Stimulated activated CD8-positive, alpha-beta memory T cell treated with anti-CD3 and anti-CD28 coated beads, Interleukin-12 subunit alpha, Interleukin-12 subunit beta, amount 100 ng/mL, for 24 hours (primary cell): Measurements from ENCODE around the gene MN1.

Experiments used
- DNase-seq: peaks from one replicate; pipeline ENCODE4 v3.0.0-alpha.2; 2020; ENCODE audit errors: extremely low read depth

The MN1 gene

GRCh38 chr22:27740202-27740748, 61.3 kb downstream of the MN1 start:
- DNase-seq, result no peak

- no peak for DNase-seq
Observed at GRCh38 chr22:27737521-27737920, 64.0 kb downstream of the MN1 start.

GRCh38 chr22:27734066-27734465, 67.5 kb downstream of the MN1 start:
- DNase-seq, result no peak

- DNase-seq, result no peak
Observed at GRCh38 chr22:27732841-27733240, 68.7 kb downstream of the MN1 start.

GRCh38 chr22:27732391-27732790, 69.2 kb downstream of the MN1 start:
- DNase-seq, result no peak

GRCh38 chr22:27731621-27732020, 69.9 kb downstream of the MN1 start:
- DNase-seq, result no peak

- no peak for DNase-seq
Observed at GRCh38 chr22:27730641-27731433, 70.7 kb downstream of the MN1 start.

- DNase-seq, result no peak
Observed at GRCh38 chr22:27729246-27729645, 72.3 kb downstream of the MN1 start.

- DNase-seq, result no peak
Observed at GRCh38 chr22:27727673-27728451, 73.7 kb downstream of the MN1 start.

GRCh38 chr22:27726686-27727449, 74.7 kb downstream of the MN1 start:
- DNase-seq, result no peak

GRCh38 chr22:27726331-27726685, 75.2 kb downstream of the MN1 start:
- DNase-seq, result no peak

- no peak for DNase-seq
Observed at GRCh38 chr22:27725661-27726060, 75.9 kb downstream of the MN1 start.

- DNase-seq, result no peak
Observed at GRCh38 chr22:27724709-27725108, 76.8 kb downstream of the MN1 start.

GRCh38 chr22:27724157-27724556, 77.4 kb downstream of the MN1 start:
- DNase-seq, result no peak

- DNase-seq, result no peak
Observed at GRCh38 chr22:27723708-27724107, 77.8 kb downstream of the MN1 start.

GRCh38 chr22:27723158-27723557, 78.4 kb downstream of the MN1 start:
- DNase-seq, result no peak

GRCh38 chr22:27720860-27721259, 80.7 kb downstream of the MN1 start:
- no peak for DNase-seq

GRCh38 chr22:27719535-27720227, 81.9 kb downstream of the MN1 start:
- no peak for DNase-seq

GRCh38 chr22:27719036-27719347, 82.6 kb downstream of the MN1 start:
- DNase-seq, result no peak

GRCh38 chr22:27718186-27719035, 83.1 kb downstream of the MN1 start:
- no peak for DNase-seq

GRCh38 chr22:27717094-27717493, 84.5 kb downstream of the MN1 start:
- DNase-seq, result no peak
